Right lobe of liver (tissue), 6 donors: ENCODE results near the gene SMIM20. TPM values are rescaled to one million over a fixed set of nuclear protein-coding genes. Genes with fewer than 3 reads are reported as not detected.

Experiments used
- ATAC-seq, 4 donors: fragments of 200-7000 bp; cut with Tn5 transposase; one replicate each; pipeline ENCODE4 v1.9.1; 2020; ENCODE audit warnings: mild to moderate bottlenecking in 4 of 4, moderate library complexity in 4 of 4
- DNase-seq, 3 donors: peaks; one replicate each; pipeline ENCODE4 v3.0.0-alpha.2; 2020
- H3K27ac ChIP-seq, 3 donors: fragments of 200-600 bp; one replicate each; pipeline ENCODE4 v1.8.0; 2022
- H3K27me3 ChIP-seq, 2 donors: fragments of 200-600 bp; one replicate each; pipeline ENCODE4 v1.8.0; 2022
- H3K36me3 ChIP-seq, 4 donors: fragments of 200-600 bp; sonication (generic) in 1 of 4; one replicate each; pipeline versions ENCODE4 v1.5.1 to v1.8.0; 2017 to 2022; ENCODE audit warnings: control low read depth in 1 of 4
- H3K4me1 ChIP-seq, 4 donors: fragments of 200-600 bp; sonication (generic) in 1 of 4; one replicate each; pipeline versions ENCODE4 v1.5.1 to v1.8.0; 2017 to 2022; ENCODE audit warnings: control low read depth in 1 of 4
- H3K4me3 ChIP-seq, 3 donors: fragments of 200-600 bp; one replicate each; pipeline ENCODE4 v1.8.0; 2022
- H3K9me3 ChIP-seq, 4 donors: fragments of 200-600 bp; sonication (generic) in 1 of 4; one replicate each; pipeline versions ENCODE4 v1.5.1 to v1.8.0; 2017 to 2022; ENCODE audit warnings: control low read depth in 1 of 4
- CTCF ChIP-seq, 4 donors: fragments of 200-600 bp in 3 of 4; fragments of 450-650 bp in 1 of 4; IDR thresholded peaks; one replicate each; pipeline versions ENCODE4 v1.5.1 to v1.8.0; 2016 to 2022; ENCODE audit warnings: antibody characterized with exemption in 4 of 4, mild to moderate bottlenecking in 2 of 4
- POLR2A ChIP-seq: fragments of 450-650 bp; IDR thresholded peaks from one replicate; pipeline ENCODE4 v1.6.1; 2017; ENCODE audit warnings: antibody characterized with exemption, mild to moderate bottlenecking
- WGBS: methylation state at CpG from one replicate; pipeline ENCODE4 v1.1.6; 2018; ENCODE audit warnings: low coverage, low lambda C conversion rate; ENCODE audit not compliant: insufficient coverage; ENCODE audit errors: missing lambda C conversion rate; 5-methylcytosine and 5-hydroxymethylcytosine counted together
- intact Hi-C, 2 donors: fragments of 100-400 bp; cut with DNase I; formaldehyde crosslinking; loops; one replicate each; pipeline versions ENCODE4 v1.11.2 to v1.14.1; 2022
- total RNA-seq, 6 experiments: library from RNA; depleted of rRNA in 2 of 6; stranded (reverse); fragments of >200 nt in 2 of 6; fragmentation: NEBNext Ultra II Directional in 3 of 6; extraction: Animal tissue kit (Norgen Biotek cat#: 25700) in 3 of 6; gene quantifications; one replicate each; pipeline versions ENCODE4 v1.1.0 to v1.2.4, GENCODE V29; 2016 to 2023
- donor health status: DM: no; HTN: yes; CAD: no.
- donor health status: DM: no; HTN: no; CAD: no.
- donor health status: DM: no; HTN: no; CAD: no.
- donor health status: DM: no; HTN: yes; CAD: no.
- donor health status: DM: no; HTN: yes; CAD: no.

The SMIM20 gene
- total RNA-seq, 6 experiments from 2014 or later: 16.0 to 32.5 (median 21.9) TPM

- no peak overlapping the region for H3K4me3 ChIP-seq
- no peak for TF ChIP-seq POLR2A
- no peak for TF ChIP-seq CTCF (IDR thresholded peaks at IDR 0.05)
- H3K4me1 ChIP-seq: peaks cover 0 to 4% (median 0%) of the 10 kb centered on the region in 4 donors
- ATAC-seq (no peak), DNase-seq (no peak)
- intact Hi-C loops: no loop called here
- no peaks in the 10 kb centered on the region for H3K36me3 ChIP-seq
- H3K27ac ChIP-seq: no peak overlapping the region
- H3K9me3 ChIP-seq: no peaks in the 10 kb centered on the region
- H3K27me3 ChIP-seq: no peaks in the 10 kb centered on the region
- WGBS: 64% methylated on average over 6 of the region's 6 CpGs
Observed at GRCh38 chr4:25951390-25951952, 37.5 kb downstream of the SMIM20 start.

- Histone ChIP-seq H3K4me3 (no peak overlapping the region), H3K36me3 (no peaks in the 10 kb centered on the region), H3K9me3 (no peaks in the 10 kb centered on the region), H3K4me1 (peaks cover 0 to 4% (median 0%) of the 10 kb centered on the region in 4 donors), H3K27me3 (no peaks in the 10 kb centered on the region), H3K27ac (no peak overlapping the region)
- intact Hi-C loops: no loop called here
- TF ChIP-seq CTCF (IDR thresholded peaks at IDR 0.05): no peak
- TF ChIP-seq POLR2A: no peak
- no peak for DNase-seq
- ATAC-seq: no peak
- 63% methylated on average over 4 of the region's 5 CpGs for WGBS
Observed at GRCh38 chr4:25953740-25954139, 39.7 kb downstream of the SMIM20 start.

- Histone ChIP-seq H3K27ac (no peak overlapping the region), H3K4me1 (peaks cover 0 to 2% (median 0%) of the 10 kb centered on the region in 4 donors), H3K27me3 (no peaks in the 10 kb centered on the region), H3K36me3 (no peaks in the 10 kb centered on the region), H3K9me3 (no peaks in the 10 kb centered on the region), H3K4me3 (no peak overlapping the region)
- DNase-seq (no peak), ATAC-seq (no peak)
- intact Hi-C loops: no loop called here
- WGBS: 70% methylated on average over 11 of the region's 14 CpGs
- TF ChIP-seq CTCF (IDR thresholded peaks at IDR 0.05) (no peak), POLR2A (no peak)
Observed at GRCh38 chr4:25954293-25954904, 40.4 kb downstream of the SMIM20 start.

- ATAC-seq (no peak), DNase-seq (no peak)
- H3K27ac ChIP-seq: no peak overlapping the region
- no peaks in the 10 kb centered on the region for H3K4me1 ChIP-seq
- WGBS: 28% methylated on average over 4 of the region's 4 CpGs
- no peaks in the 10 kb centered on the region for H3K9me3 ChIP-seq
- TF ChIP-seq POLR2A: no peak
- no peak for TF ChIP-seq CTCF (IDR thresholded peaks at IDR 0.05)
- no peak overlapping the region for H3K4me3 ChIP-seq
- H3K27me3 ChIP-seq: no peaks in the 10 kb centered on the region
- intact Hi-C loops: no loop called here
- no peaks in the 10 kb centered on the region for H3K36me3 ChIP-seq
Observed at GRCh38 chr4:25955705-25956104, 41.7 kb downstream of the SMIM20 start.
